Nephron progenitor cell (in vitro differentiated cells): ENCODE data around the gene TEX38.
A peak's percentile ranks its signal among the peaks of the same experiment; 100 is the strongest.
"Not testable (repeated sequence)": the region's sequence is repeated elsewhere in the genome, so short reads cannot be mapped to it uniquely, and the experiment has no call there.

Source experiments
- DNase-seq: peaks from one replicate; pipeline ENCODE4 v3.0.0; 2021
- H3K27ac Mint-ChIP-seq: 2 replicates; pipeline ENCODE4 v1.8.0; 2021; ENCODE audit warnings: mild to moderate bottlenecking, moderate library complexity, mixed read lengths
- H3K27me3 Mint-ChIP-seq: 2 replicates; pipeline ENCODE4 v1.8.0; 2021; ENCODE audit warnings: mild to moderate bottlenecking, low read depth, mixed read lengths; ENCODE audit not compliant: poor library complexity
- H3K36me3 Mint-ChIP-seq: 2 replicates; pipeline ENCODE4 v1.8.0; 2021; ENCODE audit warnings: low read depth, mixed read lengths
- H3K4me1 Mint-ChIP-seq: 2 replicates; pipeline ENCODE4 v1.8.0; 2021; ENCODE audit warnings: mixed read lengths
- H3K4me3 Mint-ChIP-seq: 2 replicates; pipeline ENCODE4 v1.8.0; 2021; ENCODE audit warnings: mild to moderate bottlenecking, moderate library complexity, mixed read lengths
- H3K9me3 Mint-ChIP-seq: 2 replicates; pipeline ENCODE4 v1.8.0; 2021; ENCODE audit warnings: mild to moderate bottlenecking, moderate library complexity, mixed read lengths
- TF ChIP-seq, protein P1 (sequence below): fragments of 200-600 bp; sonication (generic); IDR thresholded peaks from 2 replicates; pipeline ENCODE4 v1.5.0; 2021; ENCODE audit warnings: antibody characterized with exemption

Gene TEX38

DNA sequence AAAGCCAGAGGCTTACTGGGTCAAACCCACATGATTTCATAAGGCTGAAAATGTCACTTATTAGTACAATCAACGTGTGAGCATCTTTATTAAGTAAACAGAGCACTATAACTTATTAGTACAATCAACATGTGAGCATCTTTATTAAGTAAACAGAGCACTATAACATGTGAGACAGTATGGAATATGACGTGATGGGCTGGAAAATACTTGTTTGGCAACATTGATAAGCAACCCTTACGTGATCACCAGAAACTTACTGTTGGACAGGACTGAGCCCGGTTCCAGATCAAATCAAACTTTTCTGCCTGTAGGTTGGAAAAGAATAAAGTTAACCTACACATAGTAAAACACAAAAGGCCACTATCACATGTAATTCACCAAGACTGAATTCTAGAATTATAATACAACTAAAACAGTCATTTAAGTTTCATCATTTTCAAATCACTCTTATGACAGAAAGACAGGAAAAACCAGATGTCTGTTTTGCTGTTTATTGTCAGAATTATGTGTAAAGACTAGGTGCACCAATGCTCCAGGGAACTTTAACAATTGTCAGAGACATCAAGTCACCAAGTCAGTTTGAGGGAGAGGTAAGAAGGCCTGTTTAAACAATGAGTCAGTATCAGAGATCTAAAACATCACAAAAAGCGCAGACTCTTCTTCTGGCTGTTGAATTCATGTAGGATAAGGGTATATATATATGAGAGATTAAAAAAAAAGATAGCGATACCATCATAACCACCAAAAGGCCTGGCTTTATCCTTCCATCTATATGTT is 19.1 kb upstream of the TEX38 start:
- TF ChIP-seq, protein P1, sequence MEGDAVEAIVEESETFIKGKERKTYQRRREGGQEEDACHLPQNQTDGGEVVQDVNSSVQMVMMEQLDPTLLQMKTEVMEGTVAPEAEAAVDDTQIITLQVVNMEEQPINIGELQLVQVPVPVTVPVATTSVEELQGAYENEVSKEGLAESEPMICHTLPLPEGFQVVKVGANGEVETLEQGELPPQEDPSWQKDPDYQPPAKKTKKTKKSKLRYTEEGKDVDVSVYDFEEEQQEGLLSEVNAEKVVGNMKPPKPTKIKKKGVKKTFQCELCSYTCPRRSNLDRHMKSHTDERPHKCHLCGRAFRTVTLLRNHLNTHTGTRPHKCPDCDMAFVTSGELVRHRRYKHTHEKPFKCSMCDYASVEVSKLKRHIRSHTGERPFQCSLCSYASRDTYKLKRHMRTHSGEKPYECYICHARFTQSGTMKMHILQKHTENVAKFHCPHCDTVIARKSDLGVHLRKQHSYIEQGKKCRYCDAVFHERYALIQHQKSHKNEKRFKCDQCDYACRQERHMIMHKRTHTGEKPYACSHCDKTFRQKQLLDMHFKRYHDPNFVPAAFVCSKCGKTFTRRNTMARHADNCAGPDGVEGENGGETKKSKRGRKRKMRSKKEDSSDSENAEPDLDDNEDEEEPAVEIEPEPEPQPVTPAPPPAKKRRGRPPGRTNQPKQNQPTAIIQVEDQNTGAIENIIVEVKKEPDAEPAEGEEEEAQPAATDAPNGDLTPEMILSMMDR = no peak
- Mint-ChIP-seq H3K27me3 (no peaks in the 10 kb centered on the region), H3K9me3 (peaks cover 34% of the 10 kb centered on the region), H3K4me1 (peaks cover 13% of the 10 kb centered on the region), H3K27ac (peak overlapping the region; percentile 11), H3K4me3 (no peak overlapping the region), H3K36me3 (peaks cover 80% of the 10 kb centered on the region)
- DNase-seq = no peak

- H3K27ac Mint-ChIP-seq = peak overlapping the region; percentile 94
- H3K27me3 Mint-ChIP-seq = no peaks in the 10 kb centered on the region
- peaks cover 13% of the 10 kb centered on the region for H3K4me1 Mint-ChIP-seq
- TF ChIP-seq, protein P1 = no peak
- H3K4me3 Mint-ChIP-seq = no peak overlapping the region
- DNase-seq = no peak
- peaks cover 76% of the 10 kb centered on the region for H3K36me3 Mint-ChIP-seq
- H3K9me3 Mint-ChIP-seq = peaks cover 30% of the 10 kb centered on the region
Measured at GRCh38 chr1:46653405-46653958, 18.2 kb upstream of the TEX38 start.

DNA sequence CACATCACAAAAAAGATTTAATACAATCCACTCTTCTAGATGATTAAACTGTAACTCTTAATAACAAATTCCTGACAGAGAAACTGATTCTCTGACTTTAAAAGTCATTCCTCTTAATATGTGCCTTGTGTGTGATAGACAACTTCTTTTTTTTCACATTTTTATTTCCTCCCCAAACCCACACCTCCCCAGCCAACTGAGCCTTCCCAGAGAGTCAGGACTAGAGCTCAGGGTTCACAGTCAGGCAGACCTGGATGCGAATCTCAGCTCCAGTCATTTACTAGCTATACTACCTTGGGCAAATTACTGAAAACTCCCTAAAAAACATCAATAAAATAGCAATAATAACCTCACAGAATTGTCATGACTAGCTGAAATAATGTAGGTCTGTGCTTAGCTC is 17.6 kb upstream of the TEX38 start:
- peaks cover 71% of the 10 kb centered on the region for H3K36me3 Mint-ChIP-seq
- no peak for DNase-seq
- H3K9me3 Mint-ChIP-seq = peaks cover 25% of the 10 kb centered on the region
- H3K27ac Mint-ChIP-seq = peak overlapping the region; percentile 94
- H3K27me3 Mint-ChIP-seq = no peaks in the 10 kb centered on the region
- H3K4me3 Mint-ChIP-seq = no peak overlapping the region
- H3K4me1 Mint-ChIP-seq = peaks cover 13% of the 10 kb centered on the region
- TF ChIP-seq, protein P1 = no peak

DNA sequence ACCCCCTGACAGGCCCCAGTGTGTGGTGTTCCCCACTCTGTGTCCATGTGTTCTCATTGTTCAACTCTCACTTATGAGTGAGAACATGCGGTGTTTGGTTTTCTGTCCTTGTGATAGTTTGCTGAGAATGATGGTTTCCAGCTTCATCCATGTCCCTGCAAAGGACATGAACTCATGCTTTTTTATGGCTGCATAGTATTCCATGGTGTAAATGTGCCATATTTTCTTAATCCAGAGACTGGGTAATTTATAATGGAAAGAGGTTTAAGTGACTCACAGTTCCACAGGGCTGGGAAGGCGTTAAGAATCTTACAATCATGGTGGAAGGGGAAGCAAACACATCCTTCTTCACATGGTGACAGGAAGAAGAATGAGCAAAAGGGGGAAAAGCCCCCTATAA is 17.0 kb upstream of the TEX38 start:
- H3K27ac Mint-ChIP-seq, DNase-seq, H3K4me3 Mint-ChIP-seq, H3K27me3 Mint-ChIP-seq: not testable (repeated sequence)
- peaks cover 64% of the 10 kb centered on the region for H3K36me3 Mint-ChIP-seq
- H3K9me3 Mint-ChIP-seq = peaks cover 18% of the 10 kb centered on the region
- peaks cover 13% of the 10 kb centered on the region for H3K4me1 Mint-ChIP-seq

DNA sequence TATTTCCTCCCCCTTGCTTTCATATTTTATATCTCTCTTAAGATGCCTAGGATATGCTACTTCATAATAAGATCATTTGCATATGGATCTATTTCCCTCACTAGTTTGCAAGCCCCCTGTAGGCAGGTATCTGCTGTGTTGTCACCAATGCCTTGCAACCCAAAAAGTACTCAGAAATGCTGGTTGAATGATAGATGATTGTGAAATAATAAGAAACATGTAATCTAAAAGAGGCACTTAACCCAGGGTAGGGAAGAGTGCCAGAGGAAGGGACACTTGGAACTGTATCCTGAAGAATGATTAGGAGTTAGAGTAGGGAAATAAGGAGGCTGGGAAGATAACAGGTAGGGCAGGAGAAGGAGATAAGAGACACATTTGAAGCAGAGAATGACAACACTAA is 15.8 kb upstream of the TEX38 start:
- H3K4me3 Mint-ChIP-seq = no peak overlapping the region
- H3K36me3 Mint-ChIP-seq = peaks cover 53% of the 10 kb centered on the region
- H3K27me3 Mint-ChIP-seq = no peaks in the 10 kb centered on the region
- H3K27ac Mint-ChIP-seq = no peak overlapping the region
- no peak for DNase-seq
- TF ChIP-seq, protein P1 = no peak
- peaks cover 13% of the 10 kb centered on the region for H3K4me1 Mint-ChIP-seq
- H3K9me3 Mint-ChIP-seq = peaks cover 7% of the 10 kb centered on the region

DNA sequence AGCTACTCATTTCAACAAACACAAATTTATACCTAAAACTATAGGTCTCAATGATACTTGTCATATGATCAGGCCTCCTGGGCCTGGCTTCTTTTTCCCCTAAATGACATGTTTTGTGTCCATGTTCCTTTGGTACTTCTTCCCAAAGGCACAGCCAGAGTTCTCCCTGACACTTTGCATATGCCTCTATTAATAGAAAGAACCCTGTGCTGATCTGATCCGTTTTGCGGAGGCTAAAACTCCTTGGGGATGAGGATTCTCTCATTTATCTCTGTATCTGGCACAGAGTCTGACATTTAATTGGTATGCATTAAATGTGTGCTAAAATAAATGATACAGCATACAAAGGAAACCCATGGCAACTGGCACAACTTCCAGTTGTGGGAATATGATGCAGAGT is 15.0 kb upstream of the TEX38 start:
- no peak overlapping the region for H3K4me3 Mint-ChIP-seq

More for the DNA sequence above, 15.0 kb upstream of the TEX38 start:
- DNase-seq = no peak
- peaks cover 13% of the 10 kb centered on the region for H3K4me1 Mint-ChIP-seq
- H3K27me3 Mint-ChIP-seq = no peaks in the 10 kb centered on the region
- peaks cover 7% of the 10 kb centered on the region for H3K9me3 Mint-ChIP-seq
- peaks cover 45% of the 10 kb centered on the region for H3K36me3 Mint-ChIP-seq
- no peak overlapping the region for H3K27ac Mint-ChIP-seq
- TF ChIP-seq, protein P1 = no peak
